Measurements from ENCODE around the gene SORBS2.
"Not testable (repeated sequence)": the region's sequence is repeated elsewhere in the genome, so short reads cannot be mapped to it uniquely, and the experiment has no call there.

DNA sequence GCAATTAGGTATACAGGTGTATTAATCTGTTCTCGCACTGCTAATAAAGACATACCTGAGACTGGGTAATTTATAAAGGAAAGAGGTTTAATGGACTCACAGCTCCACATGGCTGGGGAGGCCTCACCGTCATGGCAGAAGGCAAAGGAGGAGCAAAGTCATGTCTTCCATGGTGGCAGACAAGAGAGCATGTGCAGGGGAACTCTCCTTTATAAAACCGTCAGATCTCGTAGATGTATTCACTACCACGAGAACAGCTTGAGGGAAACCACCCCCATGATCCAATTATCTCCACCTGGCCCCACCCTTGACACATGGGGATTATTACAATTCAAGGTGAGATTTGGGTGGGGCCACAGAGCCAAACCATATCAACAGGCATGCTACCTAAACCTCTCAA lies 97.5 kb downstream of the SORBS2 start:
- TF ChIP-seq, protein P1, sequence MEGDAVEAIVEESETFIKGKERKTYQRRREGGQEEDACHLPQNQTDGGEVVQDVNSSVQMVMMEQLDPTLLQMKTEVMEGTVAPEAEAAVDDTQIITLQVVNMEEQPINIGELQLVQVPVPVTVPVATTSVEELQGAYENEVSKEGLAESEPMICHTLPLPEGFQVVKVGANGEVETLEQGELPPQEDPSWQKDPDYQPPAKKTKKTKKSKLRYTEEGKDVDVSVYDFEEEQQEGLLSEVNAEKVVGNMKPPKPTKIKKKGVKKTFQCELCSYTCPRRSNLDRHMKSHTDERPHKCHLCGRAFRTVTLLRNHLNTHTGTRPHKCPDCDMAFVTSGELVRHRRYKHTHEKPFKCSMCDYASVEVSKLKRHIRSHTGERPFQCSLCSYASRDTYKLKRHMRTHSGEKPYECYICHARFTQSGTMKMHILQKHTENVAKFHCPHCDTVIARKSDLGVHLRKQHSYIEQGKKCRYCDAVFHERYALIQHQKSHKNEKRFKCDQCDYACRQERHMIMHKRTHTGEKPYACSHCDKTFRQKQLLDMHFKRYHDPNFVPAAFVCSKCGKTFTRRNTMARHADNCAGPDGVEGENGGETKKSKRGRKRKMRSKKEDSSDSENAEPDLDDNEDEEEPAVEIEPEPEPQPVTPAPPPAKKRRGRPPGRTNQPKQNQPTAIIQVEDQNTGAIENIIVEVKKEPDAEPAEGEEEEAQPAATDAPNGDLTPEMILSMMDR (IDR thresholded peaks at IDR 0.05) = not testable (repeated sequence)
- TF ChIP-seq EP300, POLR2A, POLR2AphosphoS5 (IDR thresholded peaks at IDR 0.05): not testable (repeated sequence)
